ENCODE data around the gene CCDC187.

CCDC187 gene

GRCh38 chr9:136259836-136260235, 44.1 kb downstream of the CCDC187 start:
- no peak overlapping the region for H3K4me3 ChIP-seq (ENCODE audit: low read length)
- no peak for TF ChIP-seq CTCF (IDR thresholded peaks at IDR 0.05; ENCODE audit: insufficient read depth, low read depth, low read length, missing control alignments)
- DNase-seq (ENCODE audit: low read depth), result no peak

GRCh38 chr9:136259517-136259813, 44.4 kb downstream of the CCDC187 start:
- no peak overlapping the region for H3K4me3 ChIP-seq (ENCODE audit: low read length)
- no peak for DNase-seq (ENCODE audit: low read depth)
- TF ChIP-seq CTCF (IDR thresholded peaks at IDR 0.05; ENCODE audit: insufficient read depth, low read depth, low read length, missing control alignments), result no peak

GRCh38 chr9:136258786-136259516, 44.9 kb downstream of the CCDC187 start:
- no peak overlapping the region for H3K4me3 ChIP-seq (ENCODE audit: low read length)
- DNase-seq (ENCODE audit: low read depth), result no peak
- no peak for TF ChIP-seq CTCF (IDR thresholded peaks at IDR 0.05; ENCODE audit: insufficient read depth, low read depth, low read length, missing control alignments)

GRCh38 chr9:136258299-136258625, 45.6 kb downstream of the CCDC187 start:
- no peak for TF ChIP-seq CTCF (IDR thresholded peaks at IDR 0.05; ENCODE audit: insufficient read depth, low read depth, low read length, missing control alignments)
- H3K4me3 ChIP-seq (ENCODE audit: low read length), result no peak overlapping the region
- DNase-seq (ENCODE audit: low read depth), result no peak

GRCh38 chr9:136257381-136258298, 46.3 kb downstream of the CCDC187 start:
- TF ChIP-seq CTCF (IDR thresholded peaks at IDR 0.05; ENCODE audit: insufficient read depth, low read depth, low read length, missing control alignments), result no peak
- no peak for DNase-seq (ENCODE audit: low read depth)
- H3K4me3 ChIP-seq (ENCODE audit: low read length), result no peak overlapping the region

- TF ChIP-seq CTCF (IDR thresholded peaks at IDR 0.05; ENCODE audit: insufficient read depth, low read depth, low read length, missing control alignments), result peak; percentile 28
Measured at GRCh38 chr9:136255896-136256890, 47.7 kb downstream of the CCDC187 start.

More at GRCh38 chr9:136255896-136256890, 47.7 kb downstream of the CCDC187 start:
- no peak overlapping the region for H3K4me3 ChIP-seq (ENCODE audit: low read length)
- no peak for DNase-seq (ENCODE audit: low read depth)
